Measurements from ENCODE around the gene SLC9A3. TPM values are rescaled to one million over a fixed set of nuclear protein-coding genes. Genes with fewer than 3 reads are reported as not detected.

Gene SLC9A3
- polyA plus RNA-seq, 1 of the 3 experiments (the other 2 are of a cell fraction), result 1.9 TPM

- no peak overlapping the region for H3K4me2 ChIP-seq
- H3F3A ChIP-seq (replicated peaks; ENCODE audit: insufficient read depth), result no peaks in the 10 kb centered on the region
- H2AFZ ChIP-seq (ENCODE audit: low read depth), result no peak overlapping the region
- POLR2A ChIA-PET, result interaction anchor here (0.9 kb wide), 1 partner anchor 16 kb away, joined by 3 read pairs; no protein-coding TSS in a partner anchor
- no peak for TF ChIP-seq SIN3A (IDR thresholded peaks at IDR 0.05; ENCODE audit: borderline replicate concordance, low read depth, low read length)
- no peak for TF ChIP-seq MXI1 (IDR thresholded peaks at IDR 0.05; ENCODE audit: low read depth, low read length)
- TF ChIP-seq RXRA (IDR thresholded peaks at IDR 0.05; ENCODE audit: borderline replicate concordance, low read depth), result no peak
- TF ChIP-seq FOXM1 (IDR thresholded peaks at IDR 0.05; ENCODE audit: low read depth), result no peak
- TF ChIP-seq SMC3 (IDR thresholded peaks at IDR 0.05; ENCODE audit: low read depth, low read length), result no peak
- no peak for TF ChIP-seq YY1 (IDR thresholded peaks at IDR 0.05; ENCODE audit: low read depth)
- no peak for TF ChIP-seq ELF1 (IDR thresholded peaks at IDR 0.05)
- no peak for TF ChIP-seq GATA2 (CRISPR knock-in tag; IDR thresholded peaks at IDR 0.05)
- TF ChIP-seq NRF1 (IDR thresholded peaks at IDR 0.05; ENCODE audit: low read depth, low read length), result no peak
- no peaks in the 10 kb centered on the region for H3K79me2 ChIP-seq (ENCODE audit: insufficient read depth)
- no peaks in the 10 kb centered on the region; a peak in 1 of 4 replicates for H3K4me1 ChIP-seq (ENCODE audit: control insufficient read depth in 1 of 2, insufficient read depth in 2 of 2, low read depth in 1 of 2, low read length in 1 of 2)
- H3K9me2 ChIP-seq, result no peaks in the 10 kb centered on the region
- WGBS (ENCODE audit: low lambda C conversion rate), result 47% methylated on average over 4 of the region's 13 CpGs
- H4K20me1 ChIP-seq (ENCODE audit: insufficient read depth), result no peaks in the 10 kb centered on the region
- H3K27ac ChIP-seq (ENCODE audit: low read depth in 2 of 2, low read length in 1 of 2), result no peak overlapping the region
- no peaks in the 10 kb centered on the region for H3K36me3 ChIP-seq (replicated peaks in 1 of 2; ENCODE audit: control insufficient read depth in 1 of 2, insufficient read depth in 2 of 2, low read length in 1 of 2)
- H3K9ac ChIP-seq, result no peak overlapping the region
- CTCF ChIA-PET, result no interaction called here
- no peaks in the 10 kb centered on the region for H3K9me3 ChIP-seq
- no peak overlapping the region for H3K4me3 ChIP-seq (ENCODE audit: low read depth in 2 of 2, low read length in 1 of 2)
- peaks cover 43% of the 10 kb centered on the region for H3K27me3 ChIP-seq (ENCODE audit: insufficient read depth)
- DNase-seq, result no peak
These were observed 7.6 kb upstream of the SLC9A3 start for GRCh38 chr5:531749-532315.

- no peaks in the 10 kb centered on the region for H3K9me3 ChIP-seq
- ChIA-PET POLR2A (no interaction called here), CTCF (interaction anchor here (1.0 kb wide), 1 partner anchor 157 kb away, joined by 3 read pairs; no protein-coding TSS in a partner anchor)
- no peaks in the 10 kb centered on the region for H3F3A ChIP-seq (replicated peaks; ENCODE audit: insufficient read depth)
- no peaks in the 10 kb centered on the region for H3K79me2 ChIP-seq (ENCODE audit: insufficient read depth)
- DNase-seq, result no peak
- 45% methylated on average over 21 of the region's 25 CpGs for WGBS (ENCODE audit: low lambda C conversion rate)
- H3K4me2 ChIP-seq, result no peak overlapping the region
- H3K9ac ChIP-seq, result no peak overlapping the region
- peaks cover 49% of the 10 kb centered on the region for H3K27me3 ChIP-seq (ENCODE audit: insufficient read depth)
- H3K4me1 ChIP-seq (ENCODE audit: control insufficient read depth in 1 of 2, insufficient read depth in 2 of 2, low read depth in 1 of 2, low read length in 1 of 2), result no peaks in the 10 kb centered on the region; a peak in 1 of 4 replicates
- H3K27ac ChIP-seq (ENCODE audit: low read depth in 2 of 2, low read length in 1 of 2), result no peak overlapping the region
- H2AFZ ChIP-seq (ENCODE audit: low read depth), result no peak overlapping the region
- H4K20me1 ChIP-seq (ENCODE audit: insufficient read depth), result no peaks in the 10 kb centered on the region
- H3K9me2 ChIP-seq, result no peaks in the 10 kb centered on the region
- TF ChIP-seq PBX3 (IDR thresholded peaks at IDR 0.05), result no peak
- TF ChIP-seq JUND (IDR thresholded peaks at IDR 0.05), result no peak
- TF ChIP-seq IRF3 (IDR thresholded peaks at IDR 0.05; ENCODE audit: low read depth, low read length), result no peak
- TF ChIP-seq TAF1 (IDR thresholded peaks at IDR 0.05; ENCODE audit: borderline replicate concordance, low read depth, low read length), result no peak
- no peak for TF ChIP-seq FOXM1 (IDR thresholded peaks at IDR 0.05; ENCODE audit: low read depth)
- TF ChIP-seq USF1 (IDR thresholded peaks at IDR 0.05; ENCODE audit: borderline replicate concordance, low read depth), result no peak
- TF ChIP-seq RXRA (IDR thresholded peaks at IDR 0.05; ENCODE audit: borderline replicate concordance, low read depth), result no peak
- TF ChIP-seq ELF1 (IDR thresholded peaks at IDR 0.05), result no peak
- no peak for TF ChIP-seq MAX (IDR thresholded peaks at IDR 0.05; ENCODE audit: low read depth)
- no peak for TF ChIP-seq RCOR1 (IDR thresholded peaks at IDR 0.05; ENCODE audit: low read length)
- no peak for TF ChIP-seq EZH2phosphoT487 (IDR thresholded peaks at IDR 0.05; ENCODE audit: borderline replicate concordance, low read depth)
- no peak for TF ChIP-seq NFIC (IDR thresholded peaks at IDR 0.05; ENCODE audit: borderline replicate concordance)
- no peak for TF ChIP-seq USF2 (IDR thresholded peaks at IDR 0.05; ENCODE audit: borderline replicate concordance, low read depth, low read length)
- TF ChIP-seq GATA2 (CRISPR knock-in tag; IDR thresholded peaks at IDR 0.05), result no peak
- TF ChIP-seq TCF12 (IDR thresholded peaks at IDR 0.05), result no peak
- no peaks in the 10 kb centered on the region for H3K36me3 ChIP-seq (replicated peaks in 1 of 2; ENCODE audit: control insufficient read depth in 1 of 2, insufficient read depth in 2 of 2, low read length in 1 of 2)
- no peak overlapping the region for H3K4me3 ChIP-seq (ENCODE audit: low read depth in 2 of 2, low read length in 1 of 2)
These were observed 7.0 kb upstream of the SLC9A3 start for GRCh38 chr5:531101-531748.
